Fibroblast of lung (primary cell): ENCODE results near the gene ADAMTSL1. TPM values are rescaled to one million over a fixed set of nuclear protein-coding genes. Genes with fewer than 3 reads are reported as not detected.

Experiments
- DNase-seq, 2 donors: peaks; one replicate each; pipeline versions ENCODE4 v3.0.0 to v3.0.0-alpha.2; 2010; ENCODE audit warnings: low read depth in 2 of 2
- H2AFZ ChIP-seq: 2 replicates; pipeline ENCODE4 v1.5.1; 2012; ENCODE audit warnings: low read length, control low read depth, inconsistent platforms
- H3K27ac ChIP-seq: 2 replicates; pipeline ENCODE4 v1.5.1; 2011; ENCODE audit warnings: low read length, control low read depth; ENCODE audit not compliant: insufficient read depth
- H3K27me3 ChIP-seq: 2 replicates; pipeline ENCODE4 v1.5.1; 2011; ENCODE audit warnings: mild to moderate bottlenecking, low read length; ENCODE audit not compliant: control insufficient read depth, insufficient read depth
- H3K36me3 ChIP-seq: 2 replicates; pipeline ENCODE4 v1.5.1; 2011; ENCODE audit warnings: low read length; ENCODE audit not compliant: control insufficient read depth, insufficient read depth
- H3K4me1 ChIP-seq: 2 replicates; pipeline ENCODE4 v1.5.1; 2011; ENCODE audit warnings: low read length; ENCODE audit not compliant: control insufficient read depth, insufficient read depth; ENCODE audit errors: extremely low read depth
- H3K4me2 ChIP-seq: 2 replicates; pipeline ENCODE4 v1.5.1; 2011; ENCODE audit warnings: low read length, control low read depth; ENCODE audit not compliant: insufficient read depth; ENCODE audit errors: extremely low read depth
- H3K4me3 ChIP-seq, 4 experiments: fragments of 200-600 bp in 1 of 4; sonication (generic) in 1 of 4; replicated peaks in 1 of 4; 2 replicates each; pipeline ENCODE4 v1.5.1; 2011 to 2016; ENCODE audit warnings: low read length in 4 of 4, low read depth in 3 of 4, mild to moderate bottlenecking in 3 of 4, control low read depth in 2 of 4, inconsistent platforms in 1 of 4, mixed read lengths in 1 of 4; ENCODE audit not compliant: insufficient read depth in 1 of 4; ENCODE audit errors: control extremely low read depth in 1 of 4
- H3K79me2 ChIP-seq: 2 replicates; pipeline ENCODE4 v1.5.1; 2012; ENCODE audit warnings: mild to moderate bottlenecking, low read length, inconsistent platforms; ENCODE audit not compliant: control insufficient read depth, insufficient read depth
- H3K9ac ChIP-seq: 2 replicates; pipeline ENCODE4 v1.5.1; 2011; ENCODE audit warnings: mild to moderate bottlenecking, low read length, control low read depth; ENCODE audit not compliant: insufficient read depth
- H3K9me3 ChIP-seq: 2 replicates; pipeline ENCODE4 v1.5.1; 2012; ENCODE audit warnings: low read depth, low read length; ENCODE audit not compliant: control insufficient read depth, insufficient read depth
- H4K20me1 ChIP-seq: 2 replicates; pipeline ENCODE4 v1.5.1; 2011; ENCODE audit warnings: low read length; ENCODE audit not compliant: control insufficient read depth, insufficient read depth; ENCODE audit errors: extremely low read depth
- CTCF ChIP-seq, 2 donors: IDR thresholded peaks in 1 of 2; conservative IDR thresholded peaks in 1 of 2; 1 replicate in 1 of 2; 2 replicates in 1 of 2; pipeline ENCODE4 v1.5.1; 2011 to 2012; ENCODE audit warnings: low read length in 2 of 2, control low read depth in 1 of 2, inconsistent platforms in 1 of 2, low read depth in 1 of 2, mild to moderate bottlenecking in 1 of 2
- EZH2 ChIP-seq: IDR thresholded peaks from 2 replicates; pipeline ENCODE4 v1.5.1; 2012; ENCODE audit warnings: low read length, control low read depth, mild to moderate bottlenecking; ENCODE audit errors: missing control alignments
- polyA plus RNA-seq, 2 donors: library from polyadenylated mRNA; depleted of rRNA in 1 of 2; stranded (reverse) in 1 of 2; unstranded in 1 of 2; fragments of >200 nt; gene quantifications; 2 replicates each; pipeline ENCODE4 v1.2.1, GENCODE V29; 2011 to 2012; ENCODE audit warnings: missing spikeins in 1 of 2
- total RNA-seq: library from RNA; depleted of rRNA; stranded (reverse); fragments of >200 nt; gene quantifications from 2 replicates; pipeline ENCODE4 v1.2.1, GENCODE V29; 2014

The ADAMTSL1 gene
- total and polyA plus RNA-seq, 2 donors (not counting 1 experiment from before 2014, with no cell fraction given) = 19.3 to 27.9 TPM

GRCh38 chr9:18822850-18823249 is 348.9 kb downstream of the ADAMTSL1 start:
- no peaks in the 10 kb centered on the region for H4K20me1 ChIP-seq
- H3K4me3 ChIP-seq = no peak overlapping the region
- no peak overlapping the region for H3K4me2 ChIP-seq
- DNase-seq = no peak
- H2AFZ ChIP-seq = no peak overlapping the region
- no peak overlapping the region for H3K9ac ChIP-seq
- H3K79me2 ChIP-seq = no peaks in the 10 kb centered on the region
- no peaks in the 10 kb centered on the region for H3K9me3 ChIP-seq
- H3K27me3 ChIP-seq = no peaks in the 10 kb centered on the region
- H3K27ac ChIP-seq = no peak overlapping the region
- H3K36me3 ChIP-seq = peaks cover under 1% of the 10 kb centered on the region
- peaks cover 2% of the 10 kb centered on the region for H3K4me1 ChIP-seq
- TF ChIP-seq CTCF (conservative IDR thresholded peaks at IDR 0.05 in 1 of 2, IDR thresholded peaks at IDR 0.05 in 1 of 2; ENCODE audit: low read depth in 1 of 2, low read length in 2 of 2) (no peak), EZH2 (no peak)

DNA sequence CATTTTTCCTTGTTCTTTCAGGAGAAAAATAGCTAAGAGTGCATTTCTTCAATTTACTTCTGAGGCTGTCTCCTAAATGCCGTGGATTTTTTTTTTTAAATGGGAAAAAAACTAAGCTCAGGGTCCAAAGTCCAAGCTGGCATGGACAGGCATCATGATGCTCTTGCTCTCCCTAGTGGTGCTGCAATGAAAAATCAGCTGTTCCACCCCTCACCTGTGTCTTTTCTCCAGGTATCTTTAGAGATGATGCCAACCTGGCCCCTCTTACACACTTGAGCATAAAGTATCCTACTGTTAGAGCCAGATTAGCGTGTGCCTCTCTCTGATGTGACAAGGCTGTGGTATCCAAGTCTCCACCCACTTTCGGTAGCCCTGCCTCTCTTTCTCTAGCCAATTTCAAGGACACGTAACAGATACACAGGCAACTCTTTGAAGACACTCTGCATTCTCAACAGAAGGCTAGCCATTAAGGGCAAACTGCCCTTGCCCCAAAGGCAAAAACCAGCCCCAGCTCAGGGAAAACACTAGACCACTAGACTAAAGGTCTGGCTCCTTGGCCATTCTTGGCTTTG is 350.2 kb downstream of the ADAMTSL1 start:
- no peak for TF ChIP-seq EZH2
- peak in 1 of 2 donors; percentile 15 for TF ChIP-seq CTCF (conservative IDR thresholded peaks at IDR 0.05 in 1 of 2, IDR thresholded peaks at IDR 0.05 in 1 of 2; ENCODE audit: low read depth in 1 of 2, low read length in 2 of 2)
- Histone ChIP-seq H3K9ac (no peak overlapping the region), H3K4me1 (peaks cover 2% of the 10 kb centered on the region), H2AFZ (no peak overlapping the region), H3K79me2 (no peaks in the 10 kb centered on the region), H3K9me3 (no peaks in the 10 kb centered on the region), H3K27me3 (no peaks in the 10 kb centered on the region), H3K4me2 (no peak overlapping the region), H4K20me1 (no peaks in the 10 kb centered on the region), H3K4me3 (no peak overlapping the region), H3K27ac (no peak overlapping the region), H3K36me3 (no peaks in the 10 kb centered on the region)
- DNase-seq = no peak

DNA sequence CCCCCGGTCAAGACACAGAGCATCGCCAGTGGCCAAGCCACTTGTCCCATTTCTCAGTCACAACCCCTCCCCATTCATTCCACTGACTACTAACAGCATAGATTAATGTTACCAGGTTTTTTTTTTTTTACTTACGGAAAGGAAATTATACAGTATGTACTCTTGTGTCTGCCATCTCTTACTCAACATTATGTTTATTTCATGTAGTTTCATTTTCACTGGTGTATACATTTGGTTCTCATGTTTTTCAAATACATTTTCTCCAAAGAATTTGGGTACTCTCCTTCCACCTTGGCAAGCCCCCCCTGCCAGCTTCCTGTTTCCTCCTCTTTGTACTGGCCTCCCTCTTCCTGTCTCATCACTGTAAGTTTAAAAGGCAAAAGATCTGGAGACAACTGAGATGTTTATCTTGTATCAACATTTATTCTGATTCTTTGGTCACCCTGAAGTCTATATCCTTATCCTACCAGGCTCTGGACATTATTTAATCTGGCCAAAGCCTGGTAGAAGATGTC is 351.8 kb downstream of the ADAMTSL1 start:
- H3K9me3 ChIP-seq = no peaks in the 10 kb centered on the region
- H3K27me3 ChIP-seq = no peaks in the 10 kb centered on the region
- H3K4me1 ChIP-seq = peaks cover 2% of the 10 kb centered on the region
- no peak overlapping the region for H2AFZ ChIP-seq
- peak in 1 of 2 donors; percentile 52 for DNase-seq
- no peaks in the 10 kb centered on the region for H3K36me3 ChIP-seq
- no peak overlapping the region for H3K4me3 ChIP-seq
- H3K9ac ChIP-seq = no peak overlapping the region
- H3K4me2 ChIP-seq = no peak overlapping the region
- no peak overlapping the region for H3K27ac ChIP-seq
- TF ChIP-seq CTCF (conservative IDR thresholded peaks at IDR 0.05 in 1 of 2, IDR thresholded peaks at IDR 0.05 in 1 of 2; ENCODE audit: low read depth in 1 of 2, low read length in 2 of 2) = no peak
- no peak for TF ChIP-seq EZH2
- H3K79me2 ChIP-seq = no peaks in the 10 kb centered on the region
- H4K20me1 ChIP-seq = no peaks in the 10 kb centered on the region
